Brain microvascular endothelial cell (primary cell): ENCODE measurements around the gene PRR33.

ENCODE experiments used
- DNase-seq: peaks from one replicate; pipeline ENCODE4 v3.0.0-alpha.2; 2020
- H3K27ac ChIP-seq: fragments of 250-450 bp; sonication (Bioruptor Pico); 2 replicates; pipeline ENCODE4 v1.5.1; 2020; ENCODE audit warnings: mild to moderate bottlenecking, moderate library complexity
- H3K27me3 ChIP-seq: fragments of 250-450 bp; sonication (Bioruptor Pico); replicated peaks from 2 replicates; pipeline ENCODE4 v1.5.1; 2020; ENCODE audit warnings: mild to moderate bottlenecking
- H3K36me3 ChIP-seq: fragments of 250-450 bp; sonication (Bioruptor Pico); replicated peaks from 2 replicates; pipeline ENCODE4 v1.5.1; 2020; ENCODE audit warnings: mild to moderate bottlenecking
- H3K4me3 ChIP-seq: 2 replicates; pipeline ENCODE4 v1.5.1; 2011; ENCODE audit warnings: low read depth, mild to moderate bottlenecking, control low read depth, low read length, moderate library complexity
- in situ Hi-C: cut with HindIII; loops from 2 replicates; pipeline ENCODE4 v1.10.0; 2017; ENCODE audit warnings: low sequenced_read_pairs, low pct_ligation_motif_present
- TF ChIP-seq, protein P1 (sequence below): IDR thresholded peaks from 2 replicates; pipeline ENCODE4 v1.5.1; 2011; ENCODE audit warnings: low read depth, mild to moderate bottlenecking, moderate library complexity, low read length, control low read depth, inconsistent platforms; ENCODE audit errors: missing control alignments

PRR33 gene

DNA sequence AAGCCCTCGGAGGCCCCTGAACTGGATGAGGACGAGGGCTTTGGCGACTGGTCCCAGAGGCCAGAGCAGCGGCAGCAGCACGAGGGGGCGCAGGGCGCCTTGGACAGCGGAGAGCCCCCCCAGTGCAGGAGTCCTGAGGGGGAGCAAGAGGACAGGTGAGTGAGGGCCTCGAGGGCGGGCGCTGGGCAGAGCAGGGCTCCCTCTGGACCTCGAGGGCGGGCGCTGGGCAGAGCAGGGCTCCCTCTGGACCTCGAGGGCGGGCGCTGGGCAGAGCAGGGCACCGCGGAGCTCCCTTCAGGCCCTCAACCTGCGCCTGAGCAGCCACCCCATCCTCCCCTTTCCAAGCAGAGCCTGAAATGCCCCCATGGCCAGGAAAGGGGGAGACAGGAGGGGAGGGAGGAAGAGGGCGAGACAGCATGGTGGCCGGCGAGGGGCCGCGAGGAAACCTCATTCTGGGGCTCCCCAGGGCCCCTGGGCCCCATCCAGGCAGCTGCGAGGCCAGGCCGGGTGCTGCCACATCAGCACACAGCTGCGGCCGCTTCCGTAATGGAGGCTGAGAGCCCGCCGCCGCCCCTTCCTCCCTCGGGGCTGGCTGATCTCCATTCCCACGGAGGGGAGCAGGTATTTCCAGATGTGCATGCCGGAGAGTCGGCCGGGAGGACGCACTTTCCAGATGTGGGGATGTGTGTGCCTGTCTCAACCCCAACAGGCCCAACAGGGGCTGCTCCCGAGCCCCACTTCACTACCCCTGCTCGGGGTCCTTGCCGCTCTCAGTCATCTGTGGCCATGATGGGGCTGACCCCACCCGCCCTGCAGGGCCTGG is 10.0 kb downstream of the PRR33 start:
- Histone ChIP-seq H3K27ac (no peak overlapping the region), H3K27me3 (no peaks in the 10 kb centered on the region), H3K36me3 (no peaks in the 10 kb centered on the region), H3K4me3 (no peak overlapping the region)
- in situ Hi-C loops: no loop called here
- TF ChIP-seq, protein P1, sequence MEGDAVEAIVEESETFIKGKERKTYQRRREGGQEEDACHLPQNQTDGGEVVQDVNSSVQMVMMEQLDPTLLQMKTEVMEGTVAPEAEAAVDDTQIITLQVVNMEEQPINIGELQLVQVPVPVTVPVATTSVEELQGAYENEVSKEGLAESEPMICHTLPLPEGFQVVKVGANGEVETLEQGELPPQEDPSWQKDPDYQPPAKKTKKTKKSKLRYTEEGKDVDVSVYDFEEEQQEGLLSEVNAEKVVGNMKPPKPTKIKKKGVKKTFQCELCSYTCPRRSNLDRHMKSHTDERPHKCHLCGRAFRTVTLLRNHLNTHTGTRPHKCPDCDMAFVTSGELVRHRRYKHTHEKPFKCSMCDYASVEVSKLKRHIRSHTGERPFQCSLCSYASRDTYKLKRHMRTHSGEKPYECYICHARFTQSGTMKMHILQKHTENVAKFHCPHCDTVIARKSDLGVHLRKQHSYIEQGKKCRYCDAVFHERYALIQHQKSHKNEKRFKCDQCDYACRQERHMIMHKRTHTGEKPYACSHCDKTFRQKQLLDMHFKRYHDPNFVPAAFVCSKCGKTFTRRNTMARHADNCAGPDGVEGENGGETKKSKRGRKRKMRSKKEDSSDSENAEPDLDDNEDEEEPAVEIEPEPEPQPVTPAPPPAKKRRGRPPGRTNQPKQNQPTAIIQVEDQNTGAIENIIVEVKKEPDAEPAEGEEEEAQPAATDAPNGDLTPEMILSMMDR: no peak
- no peak for DNase-seq

DNA sequence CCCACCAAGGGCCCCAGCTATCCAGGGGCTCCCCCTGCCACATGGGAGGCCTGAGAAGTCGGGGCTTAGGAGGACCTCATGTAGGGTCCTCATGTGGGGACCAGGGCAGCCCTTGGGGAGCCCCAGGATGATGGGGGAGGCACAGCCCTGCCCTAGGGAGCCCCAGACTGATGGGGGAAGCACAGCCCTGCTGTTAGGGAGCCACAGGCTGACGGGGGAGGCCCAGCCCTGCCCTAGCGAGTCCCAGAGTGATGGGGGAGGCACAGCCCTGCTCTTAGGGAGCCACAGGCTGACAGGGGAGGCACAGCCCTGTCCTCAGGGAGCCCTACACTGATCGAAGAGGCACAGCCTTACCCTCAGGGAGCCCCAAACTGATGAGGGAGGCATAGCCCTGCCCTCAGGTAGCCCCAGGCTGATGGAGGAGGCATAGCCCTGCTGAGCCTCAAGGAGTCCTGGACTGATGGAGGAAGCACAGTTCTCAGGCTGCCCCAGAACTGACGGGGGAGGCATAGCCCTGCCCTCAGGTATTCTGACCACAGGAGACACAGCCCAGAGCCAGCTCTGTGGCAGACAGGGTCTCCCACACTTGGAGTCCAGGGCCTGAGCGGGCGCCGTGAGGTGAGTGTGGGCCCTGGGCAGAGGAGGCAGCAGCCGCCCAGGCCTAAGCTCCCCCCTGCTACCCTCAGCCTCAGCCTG is 10.8 kb downstream of the PRR33 start:
- TF ChIP-seq, protein P1: no peak

DNA sequence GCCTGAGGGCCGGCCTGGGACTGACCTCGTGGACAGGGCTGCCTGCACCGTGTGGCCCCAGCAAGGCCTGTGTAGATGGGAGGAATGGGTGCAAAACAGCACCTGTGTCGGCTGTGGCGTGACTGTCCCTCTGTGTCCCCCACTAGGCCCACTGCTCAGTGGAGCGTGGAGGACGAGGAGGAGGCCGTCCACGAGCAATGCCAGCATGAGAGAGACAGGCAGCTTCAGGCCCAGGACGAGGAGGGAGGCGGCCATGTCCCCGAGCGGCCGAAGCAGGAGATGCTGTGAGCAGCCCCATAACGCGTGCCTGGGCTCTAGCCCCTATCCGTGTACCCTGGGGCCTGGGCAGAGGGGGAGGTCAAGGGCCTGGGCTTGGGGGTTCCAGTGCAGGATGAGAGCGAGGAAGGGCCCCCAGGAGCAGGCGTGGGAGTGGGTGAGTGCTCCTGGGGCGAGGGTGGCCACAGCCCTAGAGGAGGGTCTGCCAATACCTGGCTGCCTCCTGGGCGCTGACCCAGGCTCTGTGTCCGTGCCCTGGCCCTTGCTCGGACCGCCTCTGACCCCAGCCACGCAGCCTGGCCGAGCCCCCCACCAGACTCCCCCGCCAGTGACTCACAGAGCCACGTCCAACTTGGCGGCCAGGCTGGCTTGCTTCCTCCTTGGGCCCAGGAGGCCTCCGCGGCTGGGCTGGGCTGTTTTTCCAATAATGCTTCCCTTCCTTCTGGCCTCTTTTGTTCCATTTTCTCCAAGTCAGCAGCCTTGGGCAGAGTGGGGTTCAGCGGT is 11.6 kb downstream of the PRR33 start:
- TF ChIP-seq, protein P1: no peak
- Histone ChIP-seq H3K27me3 (no peaks in the 10 kb centered on the region), H3K36me3 (no peaks in the 10 kb centered on the region), H3K4me3 (no peak overlapping the region), H3K27ac (no peak overlapping the region)
- no peak for DNase-seq
- in situ Hi-C loops: no loop called here

More for the DNA sequence above, 10.8 kb downstream of the PRR33 start:
- DNase-seq: no peak
- no peak overlapping the region for H3K4me3 ChIP-seq
- no peaks in the 10 kb centered on the region for H3K27me3 ChIP-seq
- in situ Hi-C loops: no loop called here
- H3K27ac ChIP-seq: no peak overlapping the region
- no peaks in the 10 kb centered on the region for H3K36me3 ChIP-seq

DNA sequence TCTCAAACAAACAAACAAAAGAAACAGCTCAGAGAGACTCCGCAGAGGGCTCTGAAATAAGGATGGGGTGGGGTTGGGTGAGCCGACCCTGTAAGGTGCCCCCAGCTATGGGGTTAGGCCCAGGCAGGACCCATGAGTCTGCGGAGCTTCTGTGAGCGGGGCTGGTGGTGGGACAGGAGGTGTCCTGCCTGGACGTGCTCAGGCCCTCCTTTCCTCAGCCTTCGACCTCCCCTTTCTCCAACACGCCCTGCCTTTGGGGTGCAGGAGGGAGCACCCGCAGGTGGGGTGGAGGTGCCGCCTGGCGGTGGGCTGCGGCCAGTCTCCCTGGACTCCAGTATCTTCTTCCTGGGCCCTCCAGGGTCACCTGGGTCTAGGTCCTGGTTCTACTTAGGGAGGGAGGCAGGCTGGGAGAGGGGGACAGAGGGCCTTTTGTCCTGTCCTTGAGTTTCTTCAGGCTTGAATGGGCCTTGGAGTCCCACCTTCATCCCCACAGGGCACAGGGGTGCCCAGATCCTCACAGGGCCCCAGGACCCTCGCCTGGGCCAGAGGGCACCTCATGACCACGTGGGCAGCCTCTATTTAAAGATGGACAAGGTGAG is 12.3 kb downstream of the PRR33 start:
- H3K27me3 ChIP-seq: no peaks in the 10 kb centered on the region
- H3K27ac ChIP-seq: no peak overlapping the region
- DNase-seq: no peak
- in situ Hi-C loops: no loop called here
- no peaks in the 10 kb centered on the region for H3K36me3 ChIP-seq
- TF ChIP-seq, protein P1: no peak
- no peak overlapping the region for H3K4me3 ChIP-seq

DNA sequence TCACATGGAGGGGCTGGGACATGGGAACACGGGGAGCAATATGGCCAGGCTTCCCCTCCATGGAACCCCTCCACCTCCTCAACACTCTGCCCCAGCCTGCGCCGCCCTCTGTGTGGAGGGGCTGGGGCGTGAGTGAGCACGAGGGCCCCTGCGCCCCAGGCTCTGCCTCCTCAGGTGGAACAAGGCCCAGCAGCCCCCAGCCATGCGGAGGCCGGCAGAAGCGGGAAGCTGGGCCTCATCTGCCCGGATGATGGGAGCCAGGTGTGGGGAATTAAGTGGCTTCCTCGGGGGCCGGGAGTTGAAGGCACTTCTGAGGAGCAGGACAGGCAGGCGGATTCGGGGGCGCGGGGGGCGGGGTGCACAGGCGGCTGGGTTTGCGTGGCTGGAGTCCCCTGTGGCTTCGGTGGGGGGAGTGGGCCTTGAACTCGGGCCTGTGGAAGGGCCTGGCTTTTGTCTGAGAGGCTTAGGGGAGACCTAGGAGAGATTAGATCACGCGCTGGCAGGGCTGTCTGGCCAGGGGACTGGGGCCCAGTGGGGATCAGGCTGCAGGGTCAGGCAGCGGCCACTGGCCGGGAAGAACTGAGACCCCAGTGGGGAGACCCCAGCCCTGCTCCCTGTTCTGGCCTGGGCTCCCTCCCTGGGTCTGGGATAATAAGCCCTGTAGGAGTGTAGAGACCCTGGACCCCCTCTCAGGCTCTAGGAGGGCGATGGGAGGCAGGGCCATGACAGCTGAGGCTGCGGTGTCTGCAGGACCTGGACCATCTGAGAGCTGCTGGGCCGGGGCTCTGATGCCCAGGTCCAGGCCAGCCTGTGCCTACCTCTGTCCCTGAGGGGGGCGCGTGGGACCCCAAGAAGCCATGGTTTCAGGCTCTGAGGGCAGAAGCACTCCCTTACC is 13.3 kb downstream of the PRR33 start:
- no peak overlapping the region for H3K4me3 ChIP-seq
- H3K27ac ChIP-seq: no peak overlapping the region
- H3K36me3 ChIP-seq: no peaks in the 10 kb centered on the region
- DNase-seq: no peak
- no peaks in the 10 kb centered on the region for H3K27me3 ChIP-seq
- in situ Hi-C loops: no loop called here
- TF ChIP-seq, protein P1: no peak
